Panc1 (cell line): ENCODE measurements around the gene ADGRD1. TPM values are rescaled to one million over a fixed set of nuclear protein-coding genes. Genes with fewer than 3 reads are reported as not detected.

Experiments used
- ATAC-seq: fragments of 200-7000 bp; cut with Tn5 transposase; 2 replicates; pipeline ENCODE4 v1.9.1; 2020; ENCODE audit warnings: mild to moderate bottlenecking, moderate library complexity
- BruUV-seq: library from RNA; stranded (reverse); fragments of 400-500 nt; replicated peaks from 2 replicates; lab custom pipeline; 2021; lab: Mats Ljungman, UMichigan
- CTCF ChIA-PET: fragments of 300-600 bp; sonication (Branson Sonifier 250); formaldehyde crosslinking; loops from one replicate; lab custom pipeline; 2022; ENCODE audit warnings: antibody characterized with exemption; lab: Charles Lee
- POLR2A ChIA-PET: fragments of 300-600 bp; sonication (Branson Sonifier 250); formaldehyde crosslinking; loops from one replicate; lab custom pipeline; 2022; ENCODE audit warnings: antibody characterized with exemption; lab: Charles Lee
- DNase-seq: peaks from one replicate; pipeline ENCODE4 v3.0.0-alpha.2; 2010; ENCODE audit warnings: low read depth, low spot score
- H3K27ac ChIP-seq: 2 replicates; pipeline ENCODE4 v1.5.1; 2011; ENCODE audit warnings: mild to moderate bottlenecking, low read length, inconsistent platforms
- H3K27me3 ChIP-seq: fragments of 200-500 bp; sonication (Bioruptor generic); 2 replicates; pipeline ENCODE4 v1.6.0; 2014; ENCODE audit warnings: low read length, inconsistent platforms; ENCODE audit not compliant: control insufficient read depth, insufficient read depth
- H3K36me3 ChIP-seq: fragments of 200-500 bp; sonication (Bioruptor generic); 2 replicates; pipeline ENCODE4 v1.5.1; 2014; ENCODE audit warnings: inconsistent platforms, mild to moderate bottlenecking, low read length, moderate library complexity; ENCODE audit not compliant: control insufficient read depth, insufficient read depth
- H3K4me1 ChIP-seq: 2 replicates; pipeline ENCODE4 v1.5.1; 2011; ENCODE audit warnings: inconsistent platforms, mild to moderate bottlenecking, low read length, moderate library complexity; ENCODE audit not compliant: control insufficient read depth, insufficient read depth
- H3K4me3 ChIP-seq, 2 experiments: 2 replicates each; pipeline ENCODE4 v1.5.1; 2011 to 2012; ENCODE audit warnings: low read depth in 2 of 2, low read length in 2 of 2, mild to moderate bottlenecking in 2 of 2, inconsistent platforms in 1 of 2, moderate library complexity in 1 of 2
- H3K9me3 ChIP-seq: fragments of 200-500 bp; sonication (Bioruptor generic); 2 replicates; pipeline ENCODE4 v1.5.1; 2014; ENCODE audit warnings: low read depth, mild to moderate bottlenecking, inconsistent platforms, low read length, moderate library complexity; ENCODE audit not compliant: control insufficient read depth, insufficient read depth
- CTCF ChIP-seq: fragments of 450-650 bp; IDR thresholded peaks from 2 replicates; pipeline ENCODE4 v1.5.1; 2017; ENCODE audit warnings: mild to moderate bottlenecking
- POLR2AphosphoS5 ChIP-seq: IDR thresholded peaks from 2 replicates; pipeline ENCODE4 v1.6.1; 2012; ENCODE audit warnings: mild to moderate bottlenecking, low read depth, low read length, moderate library complexity
- REST ChIP-seq, 2 experiments: IDR thresholded peaks; 2 replicates each; pipeline ENCODE4 v1.6.1; 2011 to 2012; ENCODE audit warnings: low read depth in 2 of 2, control low read depth in 1 of 2, low read length in 1 of 2, mild to moderate bottlenecking in 1 of 2, moderate library complexity in 1 of 2; ENCODE audit not compliant: insufficient read depth in 1 of 2
- SIN3A ChIP-seq: IDR thresholded peaks from 2 replicates; pipeline ENCODE4 v1.6.1; 2012; ENCODE audit warnings: low read depth, mild to moderate bottlenecking, low read length, moderate library complexity, borderline replicate concordance; ENCODE audit not compliant: insufficient read depth
- TCF7L2 ChIP-seq: IDR thresholded peaks from 2 replicates; pipeline ENCODE4 v1.6.1; 2011; ENCODE audit warnings: mild to moderate bottlenecking, low read depth, low read length, inconsistent platforms
- in situ Hi-C: cut with HindIII; loops from 2 replicates; pipeline ENCODE4 v1.10.0; 2016; ENCODE audit warnings: low sequenced_read_pairs, low pct_unique_long_range_greater_than_20kb
- intact Hi-C: fragments of 100-400 bp; cut with micrococcal nuclease; formaldehyde crosslinking; loops from one replicate; pipeline ENCODE4 v1.10.0; 2022; ENCODE audit not compliant: unreplicated experiment
- total RNA-seq: library from RNA; stranded (reverse); gene quantifications from one replicate; pipeline ENCODE4 v1.2.1, GENCODE V29; 2021; ENCODE audit not compliant: unreplicated experiment

Gene ADGRD1
- total RNA-seq, 1 experiment from 2014 or later, result 0.21 TPM

- H3K4me3 ChIP-seq, result no peak overlapping the region
Observed at GRCh38 chr12:130982565-130983225, 29.0 kb downstream of the ADGRD1 start.

GRCh38 chr12:130983328-130984017, 29.8 kb downstream of the ADGRD1 start:
- CTCF ChIA-PET, result no interaction called here
- Histone ChIP-seq H3K9me3 (no peaks in the 10 kb centered on the region), H3K36me3 (no peaks in the 10 kb centered on the region), H3K27me3 (peaks cover 16% of the 10 kb centered on the region), H3K27ac (no peak overlapping the region), H3K4me3 (no peak overlapping the region), H3K4me1 (no peaks in the 10 kb centered on the region)
- ATAC-seq, result no peak
- POLR2A ChIA-PET, result no interaction called here
- intact Hi-C loops, result no loop called here
- no TSS peak for BruUV-seq
- no peak for DNase-seq
- no peak for TF ChIP-seq REST (IDR thresholded peaks at IDR 0.05; ENCODE audit: insufficient read depth in 1 of 2, low read depth in 2 of 2, low read length in 1 of 2)
- TF ChIP-seq TCF7L2, result no peak
- no peak for TF ChIP-seq SIN3A
- TF ChIP-seq CTCF, result no peak
- TF ChIP-seq POLR2AphosphoS5, result no peak
- in situ Hi-C loops, result no loop called here

More at GRCh38 chr12:130982565-130983225, 29.0 kb downstream of the ADGRD1 start:
- no peaks in the 10 kb centered on the region for H3K36me3 ChIP-seq
- DNase-seq (no peak), ATAC-seq (no peak)
- ChIA-PET CTCF (no interaction called here), POLR2A (no interaction called here)
- in situ Hi-C loops, result no loop called here
- TF ChIP-seq REST (IDR thresholded peaks at IDR 0.05; ENCODE audit: insufficient read depth in 1 of 2, low read depth in 2 of 2, low read length in 1 of 2), result no peak
- no peak for TF ChIP-seq TCF7L2
- TF ChIP-seq POLR2AphosphoS5, result no peak
- H3K9me3 ChIP-seq, result no peaks in the 10 kb centered on the region
- intact Hi-C loops, result no loop called here
- H3K4me1 ChIP-seq, result no peaks in the 10 kb centered on the region
- no peak overlapping the region for H3K27ac ChIP-seq
- H3K27me3 ChIP-seq, result peaks cover 14% of the 10 kb centered on the region
- no TSS peak for BruUV-seq
